Hepatocyte (in vitro differentiated cells): ENCODE results near the gene TMEM242. TPM values are rescaled to one million over a fixed set of nuclear protein-coding genes. Genes with fewer than 3 reads are reported as not detected.

Experiments
- DNase-seq: peaks from one replicate; pipeline ENCODE4 v3.0.0-alpha.2; 2016; ENCODE audit warnings: low spot score
- H2AFZ ChIP-seq: fragments of 200-600 bp; sonication (generic); 2 replicates; pipeline ENCODE4 v1.6.0; 2016; ENCODE audit warnings: antibody characterized with exemption, mild to moderate bottlenecking
- H3K27ac ChIP-seq: fragments of 200-600 bp; sonication (generic); 2 replicates; pipeline ENCODE4 v1.5.1; 2016; ENCODE audit warnings: mild to moderate bottlenecking
- H3K27me3 ChIP-seq: fragments of 200-600 bp; sonication (generic); 2 replicates; pipeline ENCODE4 v1.6.1; 2016
- H3K36me3 ChIP-seq: fragments of 200-600 bp; sonication (generic); replicated peaks from 2 replicates; pipeline ENCODE4 v1.5.1; 2016; ENCODE audit warnings: low read depth; ENCODE audit not compliant: insufficient read depth
- H3K4me1 ChIP-seq: fragments of 200-600 bp; sonication (generic); 2 replicates; pipeline ENCODE4 v1.5.1; 2016; ENCODE audit warnings: mild to moderate bottlenecking, moderate library complexity; ENCODE audit not compliant: insufficient read depth
- H3K4me2 ChIP-seq: fragments of 200-600 bp; sonication (generic); 2 replicates; pipeline ENCODE4 v1.6.0; 2016
- H3K4me3 ChIP-seq: fragments of 200-600 bp; sonication (generic); 2 replicates; pipeline ENCODE4 v1.5.1; 2016; ENCODE audit warnings: mild to moderate bottlenecking
- H3K79me2 ChIP-seq: fragments of 200-600 bp; sonication (generic); 2 replicates; pipeline ENCODE4 v1.6.0; 2017; ENCODE audit warnings: mild to moderate bottlenecking
- H3K9me2 ChIP-seq: fragments of 200-600 bp; sonication (generic); replicated peaks from 2 replicates; pipeline ENCODE4 v1.6.0; 2017; ENCODE audit warnings: mild to moderate bottlenecking; ENCODE audit not compliant: insufficient read depth
- H3K9me3 ChIP-seq: fragments of 200-600 bp; sonication (generic); 2 replicates; pipeline ENCODE4 v1.5.1; 2016; ENCODE audit warnings: low read depth, mild to moderate bottlenecking
- H4K20me1 ChIP-seq: fragments of 200-600 bp; sonication (generic); 2 replicates; pipeline ENCODE4 v1.6.0; 2016; ENCODE audit warnings: mild to moderate bottlenecking; ENCODE audit not compliant: insufficient read depth, poor library complexity, severe bottlenecking
- CTCF ChIP-seq: fragments of 200-600 bp; sonication (generic); IDR thresholded peaks from 2 replicates; pipeline ENCODE4 v1.5.1; 2016; ENCODE audit warnings: antibody characterized with exemption, mild to moderate bottlenecking; ENCODE audit not compliant: poor library complexity
- EZH2 ChIP-seq: fragments of 200-600 bp; sonication (generic); IDR thresholded peaks from 2 replicates; pipeline ENCODE4 v1.6.1; 2016; ENCODE audit warnings: antibody characterized with exemption, mild to moderate bottlenecking, borderline replicate concordance
- EZH2phosphoT487 ChIP-seq: fragments of 200-600 bp; sonication (generic); IDR thresholded peaks from one replicate; pipeline ENCODE4 v1.6.1; 2018; ENCODE audit warnings: antibody characterized with exemption, mild to moderate bottlenecking, low read depth, moderate library complexity; ENCODE audit not compliant: unreplicated experiment, severe bottlenecking
- WGBS: methylation state at CpG from one replicate; pipeline ENCODE4 v1.1.6; 2016; ENCODE audit warnings: low lambda C conversion rate; ENCODE audit errors: missing lambda C conversion rate; 5-methylcytosine and 5-hydroxymethylcytosine counted together
- polyA plus RNA-seq: library from polyadenylated mRNA; unstranded; fragments of >200 nt; fragmentation: Nextera tagmentation; extraction: Ambion mirVana; gene quantifications from 2 replicates; pipeline ENCODE4 v1.2.1, GENCODE V29; 2016
- total RNA-seq: library from RNA; depleted of rRNA; stranded (reverse); fragments of >200 nt; gene quantifications from 2 replicates; pipeline ENCODE4 v1.2.3, GENCODE V29; 2014

TMEM242 gene
- total and polyA plus RNA-seq, 2 experiments from 2014 or later = 9.0 to 13.7 TPM

- Histone ChIP-seq H4K20me1 (no peaks in the 10 kb centered on the region), H3K27ac (no peak overlapping the region), H3K4me3 (no peak overlapping the region), H2AFZ (no peak overlapping the region), H3K79me2 (no peaks in the 10 kb centered on the region), H3K4me1 (no peaks in the 10 kb centered on the region), H3K4me2 (no peak overlapping the region), H3K36me3 (no peaks in the 10 kb centered on the region), H3K27me3 (no peaks in the 10 kb centered on the region), H3K9me3 (no peaks in the 10 kb centered on the region), H3K9me2 (no peaks in the 10 kb centered on the region)
- WGBS = 93% methylated on average over 5 of the region's 5 CpGs
- TF ChIP-seq CTCF = no peak
- TF ChIP-seq EZH2phosphoT487 = no peak
- TF ChIP-seq EZH2 = no peak
- no peak for DNase-seq
Observed at GRCh38 chr6:157285422-157285779, 37.9 kb downstream of the TMEM242 start.

DNA sequence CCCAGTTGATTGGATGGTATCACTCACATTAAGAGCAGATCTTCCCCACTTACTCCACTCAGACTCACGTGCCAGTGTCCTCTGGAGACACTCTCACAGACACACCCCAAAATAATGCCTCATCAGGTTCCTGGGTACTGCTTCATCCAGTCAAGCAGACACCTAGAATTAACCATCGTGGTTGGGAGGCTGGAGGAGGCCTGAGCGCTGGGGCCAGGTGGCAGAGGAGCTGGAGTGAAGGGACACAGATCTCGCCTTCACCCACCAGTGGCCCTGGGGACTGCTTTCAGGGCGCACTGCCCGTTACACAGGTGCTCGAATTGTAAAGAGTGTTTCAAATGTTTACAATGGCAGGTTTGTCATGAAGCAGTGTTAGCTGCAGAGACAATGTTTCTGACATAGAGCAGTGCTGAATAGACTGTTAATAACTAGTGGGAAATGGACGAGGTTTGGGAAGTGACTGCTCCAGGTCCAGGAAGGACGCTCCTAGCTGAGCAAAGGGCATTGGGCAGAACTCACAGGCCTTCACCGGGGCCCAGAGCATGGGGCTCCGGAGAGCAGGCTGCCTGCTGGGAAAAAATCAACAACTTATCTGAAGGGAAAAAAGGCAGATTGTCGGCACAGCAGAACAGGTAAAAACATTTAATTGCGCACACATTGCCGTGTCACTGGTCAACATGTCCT lies 38.4 kb downstream of the TMEM242 start:
- TF ChIP-seq EZH2 = no peak
- no peak for TF ChIP-seq CTCF
- TF ChIP-seq EZH2phosphoT487 = no peak
- no peaks in the 10 kb centered on the region for H4K20me1 ChIP-seq
- 86% methylated on average over 14 of the region's 14 CpGs for WGBS
- no peak for DNase-seq
- no peak overlapping the region for H2AFZ ChIP-seq
- H3K27ac ChIP-seq = no peak overlapping the region
- H3K4me2 ChIP-seq = no peak overlapping the region
- H3K9me2 ChIP-seq = no peaks in the 10 kb centered on the region
- no peaks in the 10 kb centered on the region for H3K79me2 ChIP-seq
- no peaks in the 10 kb centered on the region for H3K9me3 ChIP-seq
- H3K4me3 ChIP-seq = no peak overlapping the region
- no peaks in the 10 kb centered on the region for H3K36me3 ChIP-seq
- no peaks in the 10 kb centered on the region for H3K27me3 ChIP-seq
- no peaks in the 10 kb centered on the region for H3K4me1 ChIP-seq

DNA sequence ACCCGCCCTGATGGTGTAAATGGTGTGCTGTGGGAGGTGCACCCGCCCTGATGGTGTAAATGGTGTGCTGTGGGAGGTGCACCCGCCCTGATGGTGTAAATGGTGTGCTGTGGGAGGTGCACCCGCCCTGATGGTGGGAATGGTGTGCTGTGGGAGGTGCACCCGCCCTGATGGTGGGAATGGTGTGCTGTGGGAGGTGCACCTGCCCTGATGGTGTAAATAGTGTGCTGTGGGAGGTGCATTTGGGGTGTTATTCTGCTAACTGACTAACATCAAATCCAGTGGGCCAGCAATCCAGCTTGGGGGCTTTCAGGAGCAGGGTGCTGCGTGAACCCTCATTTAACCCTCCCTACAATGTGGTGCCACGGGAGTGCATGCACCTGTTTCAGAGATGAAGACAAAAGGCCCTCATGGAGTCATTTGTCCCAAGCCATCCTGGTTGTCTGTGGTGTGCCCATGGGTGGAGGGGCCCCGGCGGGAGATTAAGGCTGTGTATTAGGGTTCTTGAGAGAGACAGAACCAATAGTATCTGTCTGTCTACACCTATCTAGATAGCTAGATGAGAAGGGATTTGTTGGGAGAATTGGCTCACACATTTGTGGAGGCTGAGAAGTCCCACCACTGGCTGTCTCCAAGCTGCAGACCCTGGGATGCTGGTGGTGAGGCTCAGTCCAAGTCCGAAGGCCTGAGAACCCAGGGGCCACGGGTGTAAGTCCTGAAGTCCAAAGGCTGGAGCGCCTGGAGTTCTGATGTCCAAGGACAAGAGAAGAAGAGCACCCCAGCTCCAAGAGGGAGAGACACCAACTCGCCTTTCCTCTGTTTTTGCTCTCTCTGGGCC lies 39.2 kb downstream of the TMEM242 start:
- Histone ChIP-seq H3K9me3 (no peaks in the 10 kb centered on the region), H3K4me1 (no peaks in the 10 kb centered on the region), H3K27ac (no peak overlapping the region), H4K20me1 (no peaks in the 10 kb centered on the region), H3K4me2 (no peak overlapping the region), H3K36me3 (no peaks in the 10 kb centered on the region), H2AFZ (no peak overlapping the region), H3K4me3 (no peak overlapping the region), H3K9me2 (no peaks in the 10 kb centered on the region), H3K27me3 (no peaks in the 10 kb centered on the region), H3K79me2 (no peaks in the 10 kb centered on the region)
- no peak for TF ChIP-seq CTCF
- no peak for TF ChIP-seq EZH2
- TF ChIP-seq EZH2phosphoT487 = no peak
- WGBS = 97% methylated on average over 9 of the region's 13 CpGs
- no peak for DNase-seq
